SK-N-SH (cell line): ENCODE results near the gene LRMDA.

Experiments used
- CHD2 ChIP-seq: fragments of 150-350 bp; IDR thresholded peaks from 2 replicates; pipeline ENCODE4 v1.6.1; 2018; ENCODE audit warnings: low read length; ENCODE audit not compliant: partially characterized antibody
- CTCF ChIP-seq: fragments of 200-600 bp; sonication (generic); IDR thresholded peaks from 2 replicates; pipeline ENCODE4 v1.6.1; 2017; ENCODE audit warnings: antibody characterized with exemption, mild to moderate bottlenecking, moderate library complexity
- EP300 ChIP-seq, 2 experiments: IDR thresholded peaks; 2 replicates each; pipeline versions ENCODE4 v1.4.0 to v1.6.1; 2012; ENCODE audit warnings: borderline replicate concordance in 1 of 2, low read depth in 1 of 2, low read length in 1 of 2
- MEF2A ChIP-seq: IDR thresholded peaks from 2 replicates; pipeline ENCODE4 v1.4.0; 2012; ENCODE audit warnings: low read depth, borderline replicate concordance
- MXI1 ChIP-seq: IDR thresholded peaks from 2 replicates; pipeline ENCODE4 v1.6.1; 2012; ENCODE audit warnings: mild to moderate bottlenecking, low read depth, low read length, improper control_type of control experiment
- RAD21 ChIP-seq: IDR thresholded peaks from 2 replicates; pipeline ENCODE4 v1.6.1; 2012; ENCODE audit warnings: mild to moderate bottlenecking, low read length
- TAF1 ChIP-seq: IDR thresholded peaks from 2 replicates; pipeline ENCODE4 v1.6.1; 2012; ENCODE audit warnings: low read depth, mild to moderate bottlenecking, low read length, moderate library complexity, borderline replicate concordance
- TF ChIP-seq, protein P1 (sequence below): fragments of 150-350 bp; IDR thresholded peaks from 2 replicates; pipeline ENCODE4 v1.6.1; 2017; ENCODE audit warnings: antibody characterized with exemption, low read length, low read depth, borderline replicate concordance
- TF ChIP-seq, protein P2 (sequence below): fragments of 150-350 bp; IDR thresholded peaks from 2 replicates; pipeline ENCODE4 v1.6.1; 2016; ENCODE audit warnings: mild to moderate bottlenecking, low read depth, low read length

DNA sequence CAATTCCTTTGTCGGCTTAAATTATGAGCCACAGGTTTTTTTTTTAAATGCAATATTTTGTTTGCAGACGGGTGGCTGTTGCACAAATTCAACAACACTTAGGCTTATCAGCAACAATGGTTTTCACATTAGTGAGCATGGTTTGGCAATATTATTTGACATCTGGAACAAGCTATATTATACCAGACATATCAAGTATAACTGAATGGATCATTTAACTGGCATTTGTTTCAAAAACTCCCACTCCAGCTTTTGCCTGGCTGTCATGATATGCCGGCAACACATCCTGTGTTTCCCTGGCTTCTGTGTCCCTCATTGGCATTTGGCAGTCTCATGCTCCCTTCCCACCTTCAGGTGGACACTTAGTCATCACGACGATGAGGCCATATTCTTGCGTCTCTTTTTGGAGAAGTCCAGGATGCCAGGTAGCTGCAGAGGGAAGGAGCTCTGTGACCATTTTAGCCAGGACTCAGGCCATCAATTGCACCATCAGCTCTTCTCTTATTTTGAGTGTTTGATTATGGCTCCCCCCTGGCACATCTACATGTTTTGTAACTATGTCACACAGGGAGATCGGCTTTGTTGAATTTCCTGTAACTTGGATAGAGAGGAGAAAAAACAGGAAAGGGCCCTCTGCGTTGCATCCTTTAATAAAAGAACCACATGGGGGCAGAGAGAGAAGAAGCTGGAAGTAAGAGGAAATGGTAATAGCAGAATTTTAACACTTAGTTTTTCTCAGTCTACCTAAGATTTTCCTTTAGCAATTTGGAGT, 413.9 kb downstream of the LRMDA start:
- no peak for TF ChIP-seq RAD21
- TF ChIP-seq TAF1 = no peak
- TF ChIP-seq CTCF = no peak
- no peak for TF ChIP-seq MEF2A
- TF ChIP-seq EP300 (IDR thresholded peaks at IDR 0.05; ENCODE audit: borderline replicate concordance in 1 of 2, low read depth in 1 of 2, low read length in 1 of 2) = no peak
- TF ChIP-seq CHD2 = no peak
- TF ChIP-seq, protein P1, sequence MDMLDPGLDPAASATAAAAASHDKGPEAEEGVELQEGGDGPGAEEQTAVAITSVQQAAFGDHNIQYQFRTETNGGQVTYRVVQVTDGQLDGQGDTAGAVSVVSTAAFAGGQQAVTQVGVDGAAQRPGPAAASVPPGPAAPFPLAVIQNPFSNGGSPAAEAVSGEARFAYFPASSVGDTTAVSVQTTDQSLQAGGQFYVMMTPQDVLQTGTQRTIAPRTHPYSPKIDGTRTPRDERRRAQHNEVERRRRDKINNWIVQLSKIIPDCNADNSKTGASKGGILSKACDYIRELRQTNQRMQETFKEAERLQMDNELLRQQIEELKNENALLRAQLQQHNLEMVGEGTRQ = no peak
- TF ChIP-seq MXI1 = no peak
- TF ChIP-seq, protein P2, sequence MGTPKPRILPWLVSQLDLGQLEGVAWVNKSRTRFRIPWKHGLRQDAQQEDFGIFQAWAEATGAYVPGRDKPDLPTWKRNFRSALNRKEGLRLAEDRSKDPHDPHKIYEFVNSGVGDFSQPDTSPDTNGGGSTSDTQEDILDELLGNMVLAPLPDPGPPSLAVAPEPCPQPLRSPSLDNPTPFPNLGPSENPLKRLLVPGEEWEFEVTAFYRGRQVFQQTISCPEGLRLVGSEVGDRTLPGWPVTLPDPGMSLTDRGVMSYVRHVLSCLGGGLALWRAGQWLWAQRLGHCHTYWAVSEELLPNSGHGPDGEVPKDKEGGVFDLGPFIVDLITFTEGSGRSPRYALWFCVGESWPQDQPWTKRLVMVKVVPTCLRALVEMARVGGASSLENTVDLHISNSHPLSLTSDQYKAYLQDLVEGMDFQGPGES = no peak
